Mesendoderm (in vitro differentiated cells): Measurements from ENCODE around the gene NSDHL.

Experiments
- DNase-seq: peaks from one replicate; pipeline ENCODE4 v3.0.0; 2013
- H2AK5ac ChIP-seq: 2 replicates; pipeline ENCODE4 v1.6.1; 2013; ENCODE audit warnings: low read length, inconsistent platforms
- H2BK120ac ChIP-seq: 2 replicates; pipeline ENCODE4 v1.6.1; 2013; ENCODE audit warnings: low read depth, mild to moderate bottlenecking, low read length, moderate library complexity, mixed read lengths
- H2BK15ac ChIP-seq: replicated peaks from 2 replicates; pipeline ENCODE4 v1.6.1; 2013; ENCODE audit warnings: low read depth, mild to moderate bottlenecking, moderate library complexity
- H2BK5ac ChIP-seq: 2 replicates; pipeline ENCODE4 v1.6.1; 2013; ENCODE audit warnings: low read length, inconsistent platforms
- H3K18ac ChIP-seq: 2 replicates; pipeline ENCODE4 v1.6.1; 2013; ENCODE audit warnings: mild to moderate bottlenecking, low read length, mixed read lengths
- H3K23ac ChIP-seq: one replicate; pipeline ENCODE4 v1.6.1; 2013; ENCODE audit warnings: low read length
- H3K27ac ChIP-seq: 2 replicates; pipeline ENCODE4 v1.5.1; 2013; ENCODE audit warnings: low read depth, mild to moderate bottlenecking, inconsistent platforms, low read length, moderate library complexity
- H3K27me3 ChIP-seq: 2 replicates; pipeline ENCODE4 v1.6.1; 2013; ENCODE audit warnings: low read length, control low read depth, mild to moderate bottlenecking, inconsistent platforms; ENCODE audit not compliant: insufficient read depth, poor library complexity
- H3K36me3 ChIP-seq: 2 replicates; pipeline ENCODE4 v1.6.1; 2013; ENCODE audit warnings: low read length, inconsistent platforms; ENCODE audit not compliant: control insufficient read depth, insufficient read depth
- H3K4ac ChIP-seq: one replicate; pipeline ENCODE4 v1.6.1; 2013; ENCODE audit warnings: low read depth, mild to moderate bottlenecking, low read length, moderate library complexity
- H3K4me1 ChIP-seq: 2 replicates; pipeline ENCODE4 v1.6.1; 2013; ENCODE audit warnings: low read depth, low read length, inconsistent platforms; ENCODE audit not compliant: control insufficient read depth
- H3K4me2 ChIP-seq: 2 replicates; pipeline ENCODE4 v1.6.1; 2013; ENCODE audit warnings: low read length
- H3K4me3 ChIP-seq: 2 replicates; pipeline ENCODE4 v1.5.1; 2013; ENCODE audit warnings: mild to moderate bottlenecking, low read length
- H3K56ac ChIP-seq: one replicate; pipeline ENCODE4 v1.6.1; 2013; ENCODE audit warnings: low read length
- H3K79me1 ChIP-seq: 2 replicates; pipeline ENCODE4 v1.6.1; 2013; ENCODE audit warnings: low read length, inconsistent platforms
- H3K79me2 ChIP-seq: 2 replicates; pipeline ENCODE4 v1.6.1; 2013; ENCODE audit warnings: mild to moderate bottlenecking, low read length; ENCODE audit not compliant: control insufficient read depth, insufficient read depth
- H3K9ac ChIP-seq: 2 replicates; pipeline ENCODE4 v1.6.1; 2013; ENCODE audit warnings: low read length, inconsistent platforms
- H4K5ac ChIP-seq: one replicate; pipeline ENCODE4 v1.6.1; 2013; ENCODE audit warnings: low read length
- H4K8ac ChIP-seq: one replicate; pipeline ENCODE4 v1.6.1; 2013; ENCODE audit warnings: low read depth, mild to moderate bottlenecking, control low read depth, low read length, moderate library complexity
- WGBS: extraction: QIAGEN DNeasy Blood & Tissue Kit; methylation state at CpG from one replicate; pipeline ENCODE4 v1.1.7; 2013; ENCODE audit warnings: low lambda C conversion rate, missing lambda C conversion rate; ENCODE audit not compliant: insufficient coverage; ENCODE audit errors: extremely low coverage; 5-methylcytosine and 5-hydroxymethylcytosine counted together

NSDHL gene

GRCh38 chrX:152892499-152892898 is 61.6 kb downstream of the NSDHL start:
- H3K36me3 ChIP-seq, result no peaks in the 10 kb centered on the region

DNA sequence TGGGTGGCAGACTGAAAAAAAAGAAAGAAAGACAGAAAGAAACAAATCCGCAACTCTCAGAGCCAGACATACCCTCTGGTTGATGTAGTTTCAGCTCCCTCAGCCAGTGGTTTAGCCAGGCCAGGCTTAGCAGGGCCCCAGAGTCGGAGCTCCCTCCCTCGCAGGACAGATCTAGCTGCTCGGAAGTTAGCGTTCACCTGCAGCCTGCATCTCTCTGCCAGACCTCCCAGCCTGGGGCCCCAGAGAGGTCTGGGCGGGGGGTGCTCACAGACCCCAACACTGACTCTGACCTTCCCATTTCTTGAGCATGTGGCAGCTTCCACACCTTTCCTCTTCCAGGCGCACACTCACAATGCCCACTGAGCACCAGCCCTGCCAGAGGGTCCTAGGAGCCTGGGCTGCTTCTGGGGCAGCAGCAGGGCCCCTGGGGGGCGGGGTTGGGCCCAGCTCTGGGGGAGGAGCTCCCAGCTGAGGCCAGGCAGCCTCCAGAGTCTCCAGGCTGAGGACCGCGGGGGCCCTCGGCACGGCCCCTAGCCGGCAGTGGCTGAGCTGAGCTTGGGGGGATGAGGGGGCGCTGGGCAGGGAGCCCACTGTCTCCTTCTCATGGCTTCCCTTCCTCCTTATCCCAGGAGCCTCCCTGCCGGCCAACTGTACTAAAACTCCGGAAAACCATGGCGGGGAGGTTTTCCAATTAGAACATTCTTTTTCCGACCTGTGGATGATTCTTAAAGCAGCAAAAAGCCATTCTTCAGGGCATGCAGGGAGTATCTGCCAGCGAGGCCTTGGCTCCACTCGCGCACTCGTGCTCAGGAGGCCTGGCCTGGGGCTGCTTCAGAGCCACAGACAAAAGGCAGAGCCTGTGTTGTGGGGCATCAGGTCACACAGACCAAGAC is 62.4 kb downstream of the NSDHL start:
- DNase-seq, result no peak

More at GRCh38 chrX:152892499-152892898, 61.6 kb downstream of the NSDHL start:
- Histone ChIP-seq H3K27ac (no peak overlapping the region), H3K4me1 (peaks cover 3% of the 10 kb centered on the region), H2AK5ac (no peak overlapping the region), H3K18ac (no peak overlapping the region), H3K27me3 (no peaks in the 10 kb centered on the region), H3K9ac (no peak overlapping the region), H3K79me2 (no peaks in the 10 kb centered on the region), H3K23ac (no peak overlapping the region), H3K79me1 (no peaks in the 10 kb centered on the region), H4K8ac (no peak overlapping the region), H3K4me2 (no peak overlapping the region), H3K4me3 (no peak overlapping the region), H3K4ac (no peak overlapping the region), H2BK5ac (no peak overlapping the region), H2BK120ac (no peak overlapping the region), H2BK15ac (no peak overlapping the region), H3K56ac (no peak overlapping the region), H4K5ac (no peak overlapping the region)
- no peak for DNase-seq
- WGBS, result no CpG with 5 or more reads among the region's 4 CpGs

GRCh38 chrX:152893980-152894610 is 63.2 kb downstream of the NSDHL start:
- Histone ChIP-seq H3K4ac (no peak overlapping the region), H2BK120ac (no peak overlapping the region), H2BK5ac (no peak overlapping the region), H2AK5ac (no peak overlapping the region), H3K27ac (no peak overlapping the region), H3K9ac (no peak overlapping the region), H3K36me3 (no peaks in the 10 kb centered on the region), H2BK15ac (no peak overlapping the region), H3K27me3 (no peaks in the 10 kb centered on the region), H3K18ac (peak overlapping the region; percentile 3), H3K56ac (peak overlapping the region; percentile 1), H3K79me1 (no peaks in the 10 kb centered on the region), H3K4me1 (peaks cover 3% of the 10 kb centered on the region), H4K5ac (no peak overlapping the region), H4K8ac (no peak overlapping the region), H3K23ac (no peak overlapping the region), H3K4me2 (no peak overlapping the region), H3K79me2 (no peaks in the 10 kb centered on the region), H3K4me3 (no peak overlapping the region)
- no CpG with 5 or more reads among the region's 9 CpGs for WGBS
- no peak for DNase-seq

More for the DNA sequence above, 62.4 kb downstream of the NSDHL start:
- Histone ChIP-seq H3K4me2 (no peak overlapping the region), H3K4ac (no peak overlapping the region), H2AK5ac (no peak overlapping the region), H3K27me3 (no peaks in the 10 kb centered on the region), H3K4me3 (no peak overlapping the region), H3K9ac (no peak overlapping the region), H3K79me1 (no peaks in the 10 kb centered on the region), H3K56ac (peak overlapping the region; percentile 15), H3K18ac (peak overlapping the region; percentile 3), H3K36me3 (no peaks in the 10 kb centered on the region), H2BK15ac (no peak overlapping the region), H3K79me2 (no peaks in the 10 kb centered on the region), H2BK5ac (no peak overlapping the region), H4K8ac (no peak overlapping the region), H3K27ac (no peak overlapping the region), H3K4me1 (peaks cover 3% of the 10 kb centered on the region), H2BK120ac (no peak overlapping the region), H3K23ac (no peak overlapping the region), H4K5ac (no peak overlapping the region)
- no CpG with 5 or more reads among the region's 22 CpGs for WGBS

DNA sequence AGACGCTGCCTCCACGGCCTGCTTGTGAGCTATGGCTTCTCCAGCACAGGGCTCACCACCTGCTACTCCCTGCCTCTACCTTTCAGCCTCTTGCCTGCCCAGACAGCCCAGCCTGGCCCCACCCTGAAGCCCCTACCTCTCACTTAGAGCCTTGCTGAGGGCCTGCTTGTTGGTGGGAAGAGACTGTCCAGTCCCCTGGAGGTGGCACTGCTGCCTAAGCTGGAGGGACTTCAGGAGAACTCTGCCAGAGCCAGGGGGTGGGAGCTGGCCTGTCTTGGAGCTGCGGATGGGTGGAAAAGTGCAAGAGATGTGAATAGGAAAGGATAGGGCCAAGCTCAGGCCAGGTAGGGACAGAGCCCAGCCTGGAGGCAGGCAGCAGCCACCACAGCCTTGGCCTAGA is 64.3 kb downstream of the NSDHL start:
- H3K56ac ChIP-seq, result no peak overlapping the region
- H3K4ac ChIP-seq, result no peak overlapping the region
- no peak overlapping the region for H2BK5ac ChIP-seq
- H4K8ac ChIP-seq, result no peak overlapping the region
- no peaks in the 10 kb centered on the region for H3K36me3 ChIP-seq
- H3K27me3 ChIP-seq, result no peaks in the 10 kb centered on the region
- no peaks in the 10 kb centered on the region for H3K79me1 ChIP-seq
- no peak overlapping the region for H2AK5ac ChIP-seq
- H3K4me3 ChIP-seq, result no peak overlapping the region
- H3K4me2 ChIP-seq, result no peak overlapping the region
- no peak overlapping the region for H3K18ac ChIP-seq
- DNase-seq, result no peak
- peaks cover 3% of the 10 kb centered on the region for H3K4me1 ChIP-seq
- H3K9ac ChIP-seq, result no peak overlapping the region
- H2BK120ac ChIP-seq, result no peak overlapping the region
- H3K27ac ChIP-seq, result no peak overlapping the region
- no CpG with 5 or more reads among the region's 3 CpGs for WGBS
- no peak overlapping the region for H4K5ac ChIP-seq
- no peak overlapping the region for H2BK15ac ChIP-seq
- no peak overlapping the region for H3K23ac ChIP-seq
- no peaks in the 10 kb centered on the region for H3K79me2 ChIP-seq

DNA sequence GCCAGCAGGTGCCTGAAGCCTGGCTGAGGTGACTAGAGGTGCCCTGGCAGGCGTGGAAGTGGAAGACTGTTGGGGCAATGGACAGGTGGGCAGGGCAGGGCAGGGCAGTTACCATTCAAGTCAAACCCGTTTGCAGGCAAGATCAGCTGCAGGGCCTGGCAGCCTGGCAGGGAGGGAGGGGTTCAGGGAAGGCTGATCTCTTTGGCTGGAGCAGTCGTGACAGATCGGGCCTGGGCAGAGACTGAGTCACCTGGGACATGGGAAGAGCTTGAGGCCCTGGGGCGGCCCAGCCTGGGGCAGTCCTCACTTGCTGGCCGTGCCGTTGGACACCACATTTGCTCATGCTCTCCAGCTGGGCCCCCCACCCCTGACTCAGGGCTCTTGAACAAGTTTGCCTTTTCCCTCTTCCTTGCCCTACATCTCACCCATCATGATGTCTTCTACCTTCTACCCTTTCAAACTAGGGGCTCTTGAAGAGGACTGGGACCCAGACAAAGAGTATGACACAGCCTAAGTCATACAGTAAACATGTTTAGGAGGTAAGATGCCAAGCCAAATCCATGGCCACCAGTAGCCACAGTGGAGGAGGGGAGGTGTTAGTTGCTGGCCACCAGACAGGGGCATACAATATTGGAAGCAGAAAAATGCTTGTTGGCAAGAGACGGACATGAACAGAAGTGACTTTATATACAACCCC is 65.0 kb downstream of the NSDHL start:
- no CpG with 5 or more reads among the region's 8 CpGs for WGBS
- Histone ChIP-seq H3K4me2 (no peak overlapping the region), H3K79me2 (no peaks in the 10 kb centered on the region), H3K18ac (no peak overlapping the region), H4K5ac (no peak overlapping the region), H3K79me1 (no peaks in the 10 kb centered on the region), H3K56ac (peak overlapping the region; percentile 25), H3K4me3 (no peak overlapping the region), H3K4me1 (peaks cover 3% of the 10 kb centered on the region), H3K4ac (no peak overlapping the region), H2AK5ac (no peak overlapping the region), H2BK120ac (no peak overlapping the region), H3K9ac (no peak overlapping the region), H3K36me3 (no peaks in the 10 kb centered on the region), H2BK15ac (no peak overlapping the region), H3K27ac (no peak overlapping the region), H4K8ac (no peak overlapping the region), H3K23ac (no peak overlapping the region), H2BK5ac (no peak overlapping the region), H3K27me3 (no peaks in the 10 kb centered on the region)
- DNase-seq, result no peak
